Right lung (tissue), 10 donors: ENCODE results near the gene CD109. TPM values are rescaled to one million over a fixed set of nuclear protein-coding genes. Genes with fewer than 3 reads are reported as not detected.
"Not testable (repeated sequence)": the region's sequence is repeated elsewhere in the genome, so short reads cannot be mapped to it uniquely, and the experiment has no call there.

Experiments
- DNase-seq, 2 donors: peaks; one replicate each; pipeline ENCODE4 v3.0.0-alpha.2; 2013
- long read RNA-seq, 8 donors: transcript quantifications; one replicate each; lab custom pipeline, GENCODE V29; 2026
- polyA plus RNA-seq, 5 donors: library from polyadenylated mRNA; unstranded; fragments of 120-200 nt; gene quantifications; one replicate each; pipeline versions ENCODE4 v1.2.1 to v1.2.3, GENCODE V29; 2013; ENCODE audit warnings: inconsistent platforms in 1 of 5, low replicate concordance in 1 of 5; ENCODE audit not compliant: insufficient read length in 5 of 5, insufficient read depth in 1 of 5

CD109 gene
- 10 to 100 TPM; 13.5 to 31.2 (median 23.4) TPM for polyA plus RNA-seq
- long read RNA-seq, donor 1, full-length matches to known transcripts = 1 of 1 reads
- long read RNA-seq, donor 1, partial matches to known transcripts = 0 of 1 reads
- long read RNA-seq, donor 1, other reads (novel, unspliced or antisense) = 0 of 1 reads
- long read RNA-seq, donor 2, full-length matches to known transcripts = 1 of 1 reads
- long read RNA-seq, donor 2, partial matches to known transcripts = 0 of 1 reads
- long read RNA-seq, donor 2, other reads (novel, unspliced or antisense) = 0 of 1 reads
- long read RNA-seq, donor 3, full-length matches to known transcripts = 2 of 2 reads
- long read RNA-seq, donor 3, partial matches to known transcripts = 0 of 2 reads
- long read RNA-seq, donor 3, other reads (novel, unspliced or antisense) = 0 of 2 reads
- long read RNA-seq, donor 4, full-length matches to known transcripts = 1 of 1 reads
- long read RNA-seq, donor 4, partial matches to known transcripts = 0 of 1 reads
- long read RNA-seq, donor 4, other reads (novel, unspliced or antisense) = 0 of 1 reads
- long read RNA-seq, donor 5 = 0 reads
- long read RNA-seq, donor 6, full-length matches to known transcripts = 1 of 1 reads
- long read RNA-seq, donor 6, partial matches to known transcripts = 0 of 1 reads
- long read RNA-seq, donor 6, other reads (novel, unspliced or antisense) = 0 of 1 reads
- long read RNA-seq, donor 7, full-length matches to known transcripts = 1 of 1 reads
- long read RNA-seq, donor 7, partial matches to known transcripts = 0 of 1 reads
- long read RNA-seq, donor 7, other reads (novel, unspliced or antisense) = 0 of 1 reads
- long read RNA-seq, donor 8 = 0 reads

GRCh38 chr6:73695619-73696421, at the start of gene CD109:
TSS of gene CD109 (plus strand) at chr6:73696203. CDS start at chr6:73696216, 13 bp downstream.
- DNase-seq = peak; percentile 64 to 68

GRCh38 chr6:73648166-73648565, 47.8 kb upstream of the CD109 start:
- DNase-seq = no peak

DNA sequence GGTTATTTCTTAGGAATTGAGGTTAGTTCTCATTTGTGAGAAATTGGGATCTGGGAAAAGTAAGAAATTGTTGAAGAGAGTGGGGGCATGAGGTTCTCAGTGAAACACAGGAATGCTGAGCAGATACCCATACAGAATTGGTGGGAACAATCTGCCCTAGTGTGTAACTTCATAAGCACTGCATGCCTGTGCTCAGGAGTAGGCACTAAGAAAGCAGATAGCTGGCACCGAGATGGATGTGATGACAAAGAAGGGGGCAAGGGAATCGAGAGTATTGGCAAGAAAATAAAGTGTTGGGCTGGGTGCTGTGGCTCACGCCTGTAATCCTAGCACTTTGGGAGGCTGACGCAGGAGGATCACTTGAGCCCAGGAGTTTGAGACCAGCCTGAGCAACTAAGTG, 46.2 kb upstream of the CD109 start:
- DNase-seq = no peak

GRCh38 chr6:73652637-73653570, 43.1 kb upstream of the CD109 start:
- peak; percentile 27 to 42 for DNase-seq

GRCh38 chr6:73653571-73654424, 42.2 kb upstream of the CD109 start, which contains the start of gene SLC17A5:
TSS of gene SLC17A5 (minus strand) at chr6:73653992. CDS start at chr6:73653886, 106 bp downstream.
- DNase-seq = peak; percentile 90

GRCh38 chr6:73655341-73655917, 40.6 kb upstream of the CD109 start:
- DNase-seq = no peak

- DNase-seq = no peak
Observed at GRCh38 chr6:73656531-73657145, 39.4 kb upstream of the CD109 start.

DNA sequence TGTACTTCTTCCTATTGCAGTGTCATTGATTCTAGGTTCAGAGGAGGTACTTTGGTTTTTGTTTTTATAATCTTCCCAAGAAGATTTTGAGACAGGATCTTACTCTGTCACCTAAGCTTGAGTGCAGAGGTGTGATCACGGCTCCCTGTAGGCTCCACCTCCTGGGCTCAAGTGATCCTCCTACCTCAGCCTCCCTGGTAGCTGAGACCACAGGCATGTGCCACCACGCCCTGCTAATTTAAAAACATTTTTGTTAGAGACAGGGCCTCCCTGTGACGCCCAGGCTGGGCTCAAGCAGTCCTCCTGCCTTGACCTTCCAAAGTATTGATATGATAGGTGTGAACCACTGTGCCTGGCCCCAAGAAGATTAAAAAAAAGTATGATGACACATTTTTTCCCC, 38.8 kb upstream of the CD109 start:
- DNase-seq = no peak

GRCh38 chr6:73664701-73665100, 31.3 kb upstream of the CD109 start:
- no peak for DNase-seq

DNA sequence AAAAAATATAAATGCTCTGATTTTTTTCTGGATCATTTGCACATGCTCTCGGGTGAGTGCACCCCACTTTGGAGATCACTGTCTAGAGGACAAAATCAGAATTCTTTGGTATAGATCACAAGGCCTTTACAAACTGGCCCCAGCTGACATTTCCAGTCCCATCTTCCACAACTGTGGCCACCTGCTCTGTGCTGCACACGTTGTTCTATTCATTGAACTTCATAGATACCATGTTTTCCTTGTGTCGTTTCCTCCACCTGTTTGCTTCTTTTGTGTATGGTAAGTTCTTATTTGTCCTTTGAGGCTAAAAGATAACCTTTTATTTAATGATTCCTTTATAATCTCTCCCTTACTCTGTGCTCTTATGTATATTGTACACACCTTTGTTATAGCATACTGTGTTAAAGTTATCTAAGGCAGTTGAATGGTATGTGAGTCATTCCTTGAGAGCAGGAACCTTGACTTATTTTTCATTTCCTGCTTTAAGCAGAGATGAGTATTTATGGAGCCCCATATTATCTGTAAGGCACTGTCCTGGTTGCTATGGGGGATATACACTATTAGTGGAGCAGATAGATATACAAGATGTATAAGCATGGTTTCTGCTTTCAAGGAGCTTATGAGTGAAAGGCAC, 30.2 kb upstream of the CD109 start:
- no peak for DNase-seq

DNA sequence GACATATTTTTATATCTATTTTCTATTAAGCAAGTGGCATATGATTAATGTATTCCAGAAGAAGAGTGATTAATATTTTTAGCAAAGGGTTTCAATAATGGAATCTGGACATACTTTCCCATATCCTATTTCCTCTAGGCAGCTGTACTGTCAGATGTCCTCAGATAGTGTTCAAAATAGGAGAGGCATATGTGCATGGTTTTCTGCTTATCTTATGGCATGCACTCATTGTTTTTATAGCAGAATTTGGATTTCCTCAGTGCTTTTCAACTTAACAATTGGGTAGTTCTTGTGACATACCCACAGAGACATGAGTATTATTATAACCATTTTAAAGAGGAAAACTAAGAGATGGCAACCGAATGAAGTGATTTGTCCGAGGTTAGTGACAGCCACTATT, 29.6 kb upstream of the CD109 start:
- no peak for DNase-seq

DNA sequence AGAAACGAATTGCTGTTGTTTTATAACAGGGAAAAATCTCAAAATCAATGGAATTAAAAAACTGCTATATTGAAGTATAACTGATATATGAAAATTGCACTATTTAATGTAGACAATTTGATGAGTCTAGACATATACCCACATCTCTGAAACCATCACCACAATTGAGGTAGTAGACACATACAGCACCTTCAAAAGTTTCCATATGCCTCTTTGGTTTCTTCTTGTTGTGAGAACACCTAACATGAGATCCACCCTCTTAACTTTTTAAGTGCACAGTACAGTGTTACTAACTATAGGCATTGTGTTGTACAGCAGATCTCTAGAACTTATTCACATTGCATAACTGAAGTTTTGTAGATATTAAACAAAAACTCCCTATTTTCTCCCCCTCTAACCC, 28.2 kb upstream of the CD109 start:
- DNase-seq = no peak

DNA sequence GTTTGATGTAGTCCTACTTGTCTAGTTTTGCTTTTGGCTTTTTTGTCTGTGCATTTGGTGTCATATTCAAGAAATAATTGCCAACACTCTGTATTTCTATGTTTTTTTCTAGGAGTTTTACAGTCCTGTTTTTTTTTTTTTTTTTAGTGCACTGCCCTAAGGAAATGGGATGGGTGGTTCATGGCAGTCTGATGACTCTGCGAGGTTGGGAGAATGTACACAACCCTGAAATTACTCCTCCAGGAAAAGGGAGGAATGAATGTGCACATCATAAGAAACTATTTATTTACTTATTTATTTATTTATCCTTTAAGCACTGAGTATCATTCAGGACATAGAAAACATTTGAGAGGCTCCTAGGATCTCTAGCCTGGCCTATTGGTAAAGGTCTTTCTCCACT, 27.0 kb upstream of the CD109 start:
- DNase-seq = no peak

DNA sequence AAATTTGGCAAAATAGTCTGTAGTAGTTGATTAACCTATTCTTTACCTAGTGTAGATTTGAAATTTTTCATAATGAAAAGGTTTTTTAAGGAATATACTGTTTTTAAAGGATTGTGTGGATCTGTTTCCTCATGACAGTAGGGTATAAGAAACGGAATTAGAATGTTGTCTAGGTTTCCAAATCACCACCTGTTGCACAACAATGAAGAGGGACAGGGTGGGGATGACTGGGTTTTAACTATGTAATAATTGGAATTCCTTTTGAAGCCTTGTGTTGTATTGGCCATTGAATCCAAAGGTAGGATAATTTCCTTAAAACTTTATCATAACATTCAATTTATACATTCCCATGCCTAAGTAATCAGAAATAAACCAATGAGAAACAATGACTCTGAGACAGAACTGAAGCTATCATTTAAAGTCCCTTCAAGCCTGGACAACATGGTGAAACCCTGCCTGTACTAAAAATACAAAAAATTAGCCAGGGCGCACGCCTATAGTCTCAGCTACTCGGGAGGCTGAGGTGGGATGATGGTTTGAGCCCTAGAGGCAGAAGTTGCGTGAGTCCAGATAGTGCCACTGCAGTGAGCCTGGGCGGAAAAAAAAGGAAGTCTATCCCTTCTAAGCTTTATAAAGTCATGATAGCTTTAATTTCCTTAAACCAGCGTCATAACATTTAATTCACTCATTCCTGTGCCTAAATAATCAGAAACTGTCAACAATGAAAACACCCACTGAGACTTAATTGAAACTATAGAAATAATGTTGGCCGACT, 23.9 kb upstream of the CD109 start:
- no peak for DNase-seq

DNA sequence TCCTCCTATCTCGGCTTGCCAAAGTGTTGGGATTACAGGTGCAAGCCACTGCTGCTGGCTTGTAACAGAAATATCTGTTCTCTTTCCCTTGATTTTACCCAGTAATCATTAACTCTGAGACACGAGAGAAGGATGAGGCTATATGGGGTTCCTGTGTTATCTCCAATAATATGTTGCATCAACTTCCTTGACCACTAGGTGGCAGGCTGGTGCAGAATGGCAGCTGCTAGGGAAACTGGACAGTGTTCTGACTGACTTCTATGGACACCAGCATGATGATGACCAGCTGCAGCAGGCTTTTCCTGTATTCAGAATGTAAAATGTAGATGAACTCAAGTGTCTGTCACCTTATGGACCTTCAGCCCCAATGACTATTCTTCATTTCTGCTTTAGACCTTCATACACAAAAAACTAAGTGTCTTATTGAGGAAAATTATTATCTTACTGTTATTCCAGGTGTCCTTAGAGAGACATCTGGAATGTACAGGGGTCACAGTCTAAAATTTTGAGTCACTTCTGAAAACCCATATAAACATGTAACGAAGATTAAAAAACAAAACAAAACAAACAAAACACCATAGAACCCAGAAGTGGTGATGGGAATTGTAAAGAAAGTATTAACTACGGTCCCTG, 20.4 kb upstream of the CD109 start:
- peak; percentile 51 to 60 for DNase-seq

- no peak for DNase-seq
Observed at GRCh38 chr6:73679009-73679408, 17.0 kb upstream of the CD109 start.

DNA sequence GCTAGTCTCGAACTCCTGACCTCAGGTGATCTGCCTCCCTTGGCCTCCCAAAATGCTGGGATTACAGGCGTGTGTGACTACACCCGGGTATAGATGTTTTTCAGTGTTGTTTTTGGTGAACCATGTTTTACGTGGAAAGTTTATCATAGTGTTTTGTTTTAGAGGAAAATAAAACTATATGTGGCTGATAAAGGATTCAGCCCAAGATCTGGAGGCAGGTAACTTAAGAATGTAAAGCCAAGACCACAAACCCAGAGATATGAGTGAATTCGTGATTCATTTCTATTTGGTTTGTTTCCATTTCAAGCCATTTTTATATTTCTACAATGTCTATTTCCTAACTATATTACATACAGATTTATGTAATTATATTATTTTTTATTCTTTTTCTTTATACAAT, 16.2 kb upstream of the CD109 start:
- DNase-seq = not testable (repeated sequence)
